ENCODE measurements around the gene HCRTR1. TPM values are rescaled to one million over a fixed set of nuclear protein-coding genes. Genes with fewer than 3 reads are reported as not detected.

HCRTR1 gene
- total and polyA plus RNA-seq, 2 of the 8 experiments (the other 6 are each of a cell fraction or from before 2014, with no cell fraction given): 0.35 to 0.39 TPM

GRCh38 chr1:31621498-31621820 is 4.0 kb downstream of the HCRTR1 start:
- peaks cover 2 to 3% (median 2%) of the 10 kb centered on the region in 4 experiments; a peak in 4 of 7 replicates for H3K4me1 ChIP-seq (replicated peaks in 1 of 4; ENCODE audit: control insufficient read depth in 3 of 4, insufficient read depth in 4 of 4, low read length in 3 of 4)
- ChIA-PET POLR2A (ENCODE audit: partially characterized antibody) (no interaction called here), CTCF (ENCODE audit: partially characterized antibody) (interaction anchor here (0.6 to 4.7 kb wide), 7 partner anchors 8 to 227 kb away, joined by 3 to 25 read pairs (median 3); no protein-coding TSS in a partner anchor)
- peaks cover 6 to 13% (median 11%) of the 10 kb centered on the region in 4 experiments for H3K27me3 ChIP-seq (replicated peaks in 1 of 4; ENCODE audit: control insufficient read depth in 3 of 4, extremely low read depth in 1 of 4, insufficient read depth in 3 of 4, low read length in 3 of 4)
- DNase-seq (ENCODE audit: low read depth in 1 of 2, low spot score in 2 of 2) (no peak), FAIRE-seq (no peak)
- H3K79me2 ChIP-seq (ENCODE audit: control insufficient read depth in 1 of 2, insufficient read depth in 2 of 2, low read length in 2 of 2): no peaks in the 10 kb centered on the region
- H3K27ac ChIP-seq (ENCODE audit: low read depth, low read length): no peak overlapping the region
- no peak overlapping the region for H3K4ac ChIP-seq (replicated peaks; ENCODE audit: insufficient read length, low read depth, low read length)
- H3K9ac ChIP-seq (replicated peaks in 1 of 4; ENCODE audit: extremely low read depth in 1 of 4, low read depth in 3 of 4, low read length in 3 of 4): no peak overlapping the region
- H2BK20ac ChIP-seq (ENCODE audit: low read length): no peak overlapping the region
- H4K5ac ChIP-seq (ENCODE audit: insufficient read length, low read depth, low read length): no peak overlapping the region
- H3K4me2 ChIP-seq (ENCODE audit: insufficient read depth in 1 of 2, low read depth in 2 of 2, low read length in 2 of 2): no peak overlapping the region
- H2BK120ac ChIP-seq (replicated peaks; ENCODE audit: low read depth, low read length): no peak overlapping the region
- H2AFZ ChIP-seq (ENCODE audit: low read length): no peak overlapping the region
- H3K36me3 ChIP-seq (ENCODE audit: control insufficient read depth in 2 of 4, insufficient read depth in 4 of 4, low read length in 3 of 4): no peaks in the 10 kb centered on the region
- H3K14ac ChIP-seq (ENCODE audit: insufficient read length): no peak overlapping the region
- no peak overlapping the region for H3K18ac ChIP-seq (ENCODE audit: extremely low read depth, low read length)
- H3K23ac ChIP-seq (ENCODE audit: insufficient read length): no peak overlapping the region
- no peaks in the 10 kb centered on the region for H4K20me1 ChIP-seq (replicated peaks in 1 of 2; ENCODE audit: control insufficient read depth in 1 of 2, insufficient read depth in 2 of 2, low read length in 2 of 2)
- H2AK5ac ChIP-seq (ENCODE audit: low read depth, low read length): no peak overlapping the region
- no peak overlapping the region for H4K91ac ChIP-seq (replicated peaks; ENCODE audit: insufficient read length, low read length)
- no peak overlapping the region for H2BK15ac ChIP-seq (ENCODE audit: low read length)
- H2BK12ac ChIP-seq (ENCODE audit: low read depth, low read length): no peak overlapping the region
- H3K4me3 ChIP-seq (ENCODE audit: extremely low read depth in 1 of 4, insufficient read depth in 2 of 4, low read depth in 3 of 4, low read length in 4 of 4): no peak overlapping the region
- no peaks in the 10 kb centered on the region for H3K9me3 ChIP-seq (ENCODE audit: insufficient read depth in 2 of 2, low read depth in 1 of 2, low read length in 1 of 2)
- 89% methylated on average over 5 of the region's 5 CpGs; no CpG with 5 or more reads in 1 of the 2 experiments for WGBS, 2 experiments (ENCODE audit: extremely low coverage in 1 of 2, insufficient coverage in 1 of 2, insufficient read length in 1 of 2, insufficient replicate concordance in 2 of 2, low coverage in 1 of 2, low lambda C conversion rate in 2 of 2, missing lambda C conversion rate in 1 of 2)
- H4K8ac ChIP-seq (ENCODE audit: extremely low read depth, insufficient read depth, low read length): no peak overlapping the region; the same call in 1 of the 2 replicates
- peaks cover 7% of the 10 kb centered on the region; the same call in 1 of the 2 replicates for H3K23me2 ChIP-seq (ENCODE audit: low read depth, low read length)
- no peak overlapping the region for H3K56ac ChIP-seq (replicated peaks; ENCODE audit: insufficient read length, low read depth, low read length)
- no peak overlapping the region for H2BK5ac ChIP-seq (ENCODE audit: low read depth, low read length)
- no peaks in the 10 kb centered on the region for H3K79me1 ChIP-seq (ENCODE audit: low read depth, low read length)
- TF ChIP-seq SP4 (IDR thresholded peaks at IDR 0.05; ENCODE audit: low read length): no peak
- TF ChIP-seq NRF1 (IDR thresholded peaks at IDR 0.05; ENCODE audit: low read depth, low read length): no peak
- TF ChIP-seq RBBP5 (IDR thresholded peaks at IDR 0.05; ENCODE audit: borderline replicate concordance, low read depth, low read length): no peak
- no peak for TF ChIP-seq CBX5 (IDR thresholded peaks at IDR 0.05; ENCODE audit: low read depth, low read length)
- no peak for TF ChIP-seq EGR1 (IDR thresholded peaks at IDR 0.05; ENCODE audit: borderline replicate concordance, low read depth, low read length)
- TF ChIP-seq CTCF (IDR thresholded peaks at IDR 0.05; ENCODE audit: control extremely low read depth in 1 of 3, insufficient read depth in 1 of 3, low read depth in 1 of 3, low read length in 3 of 3): no peak
- no peak for TF ChIP-seq SIN3A (conservative IDR thresholded peaks at IDR 0.05 in 1 of 2, IDR thresholded peaks at IDR 0.05 in 1 of 2; ENCODE audit: low read depth in 1 of 2, low read length in 2 of 2)
- no peak for TF ChIP-seq MAFK (IDR thresholded peaks at IDR 0.05; ENCODE audit: low read depth, low read length)
- TF ChIP-seq EP300 (IDR thresholded peaks at IDR 0.05; ENCODE audit: borderline replicate concordance in 1 of 2, low read depth in 2 of 2, low read length in 2 of 2): no peak
- TF ChIP-seq ZNF274 (IDR thresholded peaks at IDR 0.05; ENCODE audit: borderline replicate concordance, extremely low read depth, low read length): no peak
- no peak for TF ChIP-seq E2F6 (IDR thresholded peaks at IDR 0.05)
